ENCODE measurements around the gene ADGRA1. TPM values are rescaled to one million over a fixed set of nuclear protein-coding genes. Genes with fewer than 3 reads are reported as not detected.
"Not testable (repeated sequence)": the region's sequence is repeated elsewhere in the genome, so short reads cannot be mapped to it uniquely, and the experiment has no call there.

ADGRA1 gene
- polyA plus RNA-seq, 4 donors, result 1.2 to 1.9 (median 1.5) TPM

- DNase-seq (ENCODE audit: low read depth in 4 of 4, low spot score in 3 of 4), result no peak
Observed at GRCh38 chr10:133125901-133126300, 38.2 kb downstream of the ADGRA1 start.

- DNase-seq (ENCODE audit: low read depth in 4 of 4, low spot score in 3 of 4), result no peak
Observed at GRCh38 chr10:133126431-133127290, 38.9 kb downstream of the ADGRA1 start.

GRCh38 chr10:133127291-133128125, 39.8 kb downstream of the ADGRA1 start:
- no peak for DNase-seq (ENCODE audit: low read depth in 4 of 4, low spot score in 3 of 4)

- no peak for DNase-seq (ENCODE audit: low read depth in 4 of 4, low spot score in 3 of 4)
Observed at GRCh38 chr10:133128126-133129070, 40.7 kb downstream of the ADGRA1 start.

DNA sequence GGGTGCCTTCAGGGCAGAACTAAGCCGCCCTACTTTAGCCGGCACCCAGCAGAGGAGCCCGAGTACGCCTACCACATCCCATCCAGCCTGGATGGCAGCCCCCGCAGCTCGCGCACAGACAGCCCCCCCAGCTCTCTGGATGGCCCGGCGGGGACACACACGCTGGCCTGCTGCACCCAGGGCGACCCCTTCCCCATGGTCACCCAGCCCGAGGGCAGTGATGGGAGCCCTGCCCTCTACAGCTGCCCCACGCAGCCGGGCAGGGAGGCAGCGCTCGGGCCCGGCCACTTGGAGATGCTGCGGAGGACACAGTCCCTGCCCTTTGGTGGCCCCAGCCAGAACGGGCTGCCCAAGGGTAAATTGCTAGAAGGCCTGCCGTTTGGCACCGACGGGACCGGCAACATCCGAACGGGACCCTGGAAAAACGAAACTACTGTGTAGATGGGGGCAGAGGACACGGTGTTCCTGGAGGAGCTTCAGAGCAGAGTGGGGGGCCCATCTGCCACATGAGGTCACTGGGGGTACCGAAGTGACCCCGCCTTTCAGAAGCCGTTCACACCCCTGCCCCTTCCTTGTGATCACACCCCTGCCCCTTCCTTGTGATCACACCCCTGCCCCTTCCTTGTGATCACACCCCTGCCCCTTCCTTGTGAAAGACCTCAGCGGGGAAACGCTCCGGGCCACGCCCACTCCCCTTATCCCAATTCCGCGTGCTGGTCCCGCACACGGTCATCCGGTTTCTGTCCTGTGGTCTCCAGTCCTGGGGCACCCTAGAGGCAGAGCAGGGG, 41.5 kb downstream of the ADGRA1 start:
- DNase-seq (ENCODE audit: low read depth in 4 of 4, low spot score in 3 of 4), result no peak

DNA sequence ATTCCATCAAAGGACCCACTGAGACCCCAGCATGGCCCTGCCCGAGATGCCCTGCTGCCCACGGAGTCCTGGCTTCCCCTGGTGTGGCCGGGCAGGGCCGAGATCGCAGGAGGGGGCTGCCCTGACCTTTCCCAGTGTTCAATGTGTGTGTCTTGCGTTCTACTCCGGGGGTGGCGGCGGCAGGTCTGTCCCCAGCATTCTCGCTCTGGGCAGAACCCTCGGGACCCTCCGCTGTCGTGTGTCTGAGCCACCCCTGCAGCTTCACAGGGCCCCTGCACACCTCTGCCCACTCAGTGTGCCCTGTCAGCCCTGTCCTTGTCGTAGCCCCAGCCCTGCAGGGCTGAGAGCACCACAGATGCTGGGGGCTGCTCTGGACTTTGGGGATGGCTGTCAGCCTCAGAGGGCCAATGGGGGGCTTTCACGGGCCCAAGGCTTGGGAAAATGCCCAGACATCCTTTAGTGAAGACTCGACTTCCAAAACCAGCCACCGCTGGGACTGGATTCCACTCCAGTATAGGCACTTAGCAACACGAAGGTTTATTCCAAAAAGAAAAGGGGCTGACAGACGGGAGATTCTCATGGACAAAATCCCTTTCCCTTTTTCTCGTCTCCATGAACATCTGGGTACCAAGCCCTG, 42.3 kb downstream of the ADGRA1 start:
- DNase-seq (ENCODE audit: low read depth in 4 of 4, low spot score in 3 of 4), result no peak

GRCh38 chr10:133130602-133131001, 42.9 kb downstream of the ADGRA1 start:
- DNase-seq (ENCODE audit: low read depth in 4 of 4, low spot score in 3 of 4), result no peak

DNA sequence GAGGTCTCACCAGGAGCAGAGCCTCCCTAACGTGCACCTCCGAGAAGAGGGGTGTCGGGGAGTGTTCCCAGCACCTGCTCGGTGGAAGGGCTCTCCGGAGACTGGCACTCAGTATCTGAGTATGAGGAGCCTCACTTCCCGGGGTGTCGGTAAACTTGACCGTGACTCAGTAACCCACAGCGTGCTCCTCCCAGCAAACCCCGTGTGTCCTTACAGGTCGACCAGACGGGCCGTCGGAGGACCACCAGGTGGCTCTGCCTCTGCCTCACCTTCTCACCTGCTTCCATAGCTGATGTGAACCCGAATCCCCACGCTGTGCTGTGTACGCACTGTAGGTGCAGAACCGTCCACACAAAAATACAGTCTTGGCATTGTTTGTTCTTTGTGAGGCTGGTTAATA, 43.3 kb downstream of the ADGRA1 start:
- no peak for DNase-seq (ENCODE audit: low read depth in 4 of 4, low spot score in 3 of 4)

DNA sequence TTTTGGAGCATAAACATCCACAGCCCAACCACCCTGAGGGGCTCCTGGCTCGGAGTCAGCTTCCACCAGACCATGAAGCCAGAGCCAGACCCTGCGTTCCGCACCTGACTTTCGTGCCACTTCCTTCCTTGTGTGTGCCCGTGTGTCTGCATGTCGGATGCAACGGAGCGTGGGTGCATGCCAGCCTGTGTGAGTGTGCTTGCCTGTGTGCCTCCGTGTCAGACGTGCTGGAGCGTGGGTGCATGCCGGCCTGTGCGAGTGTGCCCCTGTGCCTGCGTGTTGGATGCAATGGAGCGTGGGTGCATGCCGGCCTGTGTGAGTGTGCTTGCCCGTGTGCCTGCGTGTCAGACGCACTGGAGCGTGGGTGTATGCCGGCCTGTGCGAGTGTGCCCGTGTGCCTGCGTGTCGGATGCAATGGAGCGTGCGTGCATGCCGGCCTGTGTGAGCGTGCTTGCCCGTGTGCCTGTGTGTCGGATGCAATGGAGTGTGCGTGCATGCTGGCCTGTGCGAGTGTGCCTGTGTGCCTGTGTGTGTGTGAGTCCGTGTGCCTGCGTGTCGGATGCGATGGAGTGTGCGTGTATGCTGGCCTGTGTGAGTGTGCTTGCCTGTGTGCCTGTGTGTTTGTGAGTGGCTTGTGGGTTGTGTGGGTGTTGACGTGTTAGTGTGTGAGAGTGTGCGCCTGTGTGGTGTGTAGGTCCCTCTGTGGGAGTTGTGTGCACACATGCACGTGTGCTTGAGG, 44.2 kb downstream of the ADGRA1 start:
- DNase-seq (ENCODE audit: low read depth in 4 of 4, low spot score in 3 of 4), result peak in 2 of 4 donors; percentile 51 to 57

DNA sequence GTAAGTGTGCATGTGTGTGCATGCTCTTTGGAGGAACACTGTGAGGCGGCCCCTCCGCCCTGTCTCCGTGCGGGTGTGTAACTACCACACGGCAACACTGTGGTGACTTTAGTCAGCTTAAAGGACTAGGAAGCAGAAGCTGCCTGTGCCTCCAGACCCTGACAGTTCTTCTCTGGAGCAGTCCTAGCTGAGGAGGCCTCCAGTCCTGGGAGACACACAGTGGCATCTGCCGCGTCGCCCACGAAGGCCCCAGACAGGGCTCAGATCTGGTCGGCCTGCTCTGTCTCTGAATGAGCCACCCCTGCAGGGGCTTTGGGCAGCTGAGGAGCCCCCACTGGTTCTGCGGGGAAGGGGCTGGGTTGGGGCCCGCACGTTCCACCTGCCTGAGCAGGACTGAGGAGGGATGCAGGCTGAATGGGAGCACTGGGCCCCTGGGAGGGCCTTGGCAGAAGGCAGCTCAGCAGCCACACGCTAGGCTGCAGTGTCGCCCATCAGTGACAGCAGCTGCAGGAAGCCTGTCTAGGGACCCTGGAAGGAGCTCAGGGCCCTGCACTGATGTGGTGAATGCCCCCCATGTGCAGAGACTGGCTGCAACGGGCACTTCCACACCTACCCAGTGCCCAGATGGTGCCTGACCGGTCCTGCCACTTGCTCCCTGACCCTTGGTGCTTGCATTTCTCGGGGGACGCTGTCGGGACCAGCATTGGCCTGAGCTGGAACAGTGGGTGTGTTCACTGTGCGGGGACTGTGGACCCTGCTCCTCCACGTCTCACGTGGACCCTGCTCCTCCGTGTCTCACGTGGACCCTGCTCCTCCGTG, 45.0 kb downstream of the ADGRA1 start:
- no peak for DNase-seq (ENCODE audit: low read depth in 4 of 4, low spot score in 3 of 4)

GRCh38 chr10:133133471-133134231, 45.9 kb downstream of the ADGRA1 start:
- no peak for DNase-seq (ENCODE audit: low read depth in 4 of 4, low spot score in 3 of 4)

GRCh38 chr10:133134411-133135115, 46.8 kb downstream of the ADGRA1 start:
- DNase-seq (ENCODE audit: low read depth in 4 of 4, low spot score in 3 of 4), result no peak

- no peak for DNase-seq (ENCODE audit: low read depth in 4 of 4, low spot score in 3 of 4)
Observed at GRCh38 chr10:133135116-133135465, 47.4 kb downstream of the ADGRA1 start.

DNA sequence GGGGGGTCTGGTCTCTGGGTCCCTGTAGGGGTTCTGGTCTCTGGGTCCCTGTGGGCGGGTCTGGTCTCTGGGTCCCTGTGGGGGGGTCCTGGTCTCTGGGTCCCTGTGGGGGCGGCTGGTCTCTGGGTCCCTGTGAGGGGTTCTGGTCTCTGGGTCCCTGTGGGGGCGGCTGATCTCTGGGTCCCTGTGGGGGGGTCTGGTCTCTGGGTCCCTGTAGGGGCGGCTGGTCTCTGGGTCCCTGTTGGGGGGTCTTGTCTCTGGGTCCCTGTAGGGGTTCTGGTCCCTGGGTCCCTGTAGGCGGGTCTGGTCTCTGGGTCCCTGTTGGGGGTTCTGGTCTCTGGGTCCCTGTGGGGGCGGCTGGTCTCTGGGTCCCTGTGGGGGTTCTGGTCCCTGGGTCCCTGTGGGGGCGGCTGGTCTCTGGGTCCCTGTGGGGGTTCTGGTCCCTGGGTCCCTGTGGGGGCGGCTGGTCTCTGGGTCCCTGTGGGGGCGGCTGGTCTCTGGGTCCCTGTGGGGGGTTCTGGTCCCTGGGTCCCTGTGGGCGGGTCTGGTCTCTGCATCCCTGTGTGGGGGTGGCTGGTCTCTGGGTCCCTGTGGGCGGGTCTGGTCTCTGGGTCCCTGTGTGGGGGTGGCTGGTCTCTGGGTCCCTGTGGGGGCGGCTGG, 49.9 kb downstream of the ADGRA1 start:
- DNase-seq (ENCODE audit: low read depth in 4 of 4, low spot score in 3 of 4), result not testable (repeated sequence)

DNA sequence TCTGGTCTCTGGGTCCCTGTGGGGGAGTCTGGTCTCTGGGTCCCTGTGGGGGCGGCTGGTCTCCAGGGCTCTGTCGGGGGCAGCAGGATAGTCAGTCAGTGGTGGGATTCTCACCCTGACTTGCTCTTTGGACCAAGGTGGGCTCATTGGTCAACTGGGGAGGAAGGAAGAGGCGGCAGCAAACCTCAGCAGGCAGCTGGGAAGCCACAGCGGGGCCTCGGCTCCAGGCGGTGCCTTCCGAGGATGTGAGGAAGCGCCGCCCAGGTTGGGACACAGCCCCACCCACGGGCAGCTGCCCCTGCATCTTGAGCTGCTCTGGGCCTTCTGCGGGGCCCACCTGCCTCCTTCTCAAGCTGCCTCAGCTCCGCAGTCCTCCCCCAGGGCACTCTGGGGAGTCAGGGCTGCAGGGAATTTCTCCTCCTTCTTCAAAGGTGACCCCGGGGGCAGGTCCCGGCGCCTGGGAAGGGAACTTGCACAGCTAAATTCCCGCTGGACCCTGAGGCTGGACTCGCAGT, 51.9 kb downstream of the ADGRA1 start:
- no peak for DNase-seq (ENCODE audit: low read depth in 4 of 4, low spot score in 3 of 4)

All from right renal pelvis (tissue), 4 donors.